Adrenal gland (tissue), 12 donors: ENCODE measurements around the gene RBX1. TPM values are rescaled to one million over a fixed set of nuclear protein-coding genes. Genes with fewer than 3 reads are reported as not detected.
"Not testable (repeated sequence)": the region's sequence is repeated elsewhere in the genome, so short reads cannot be mapped to it uniquely, and the experiment has no call there.

ENCODE experiments used
- DNase-seq, 7 donors: peaks; one replicate each; pipeline ENCODE4 v3.0.0-alpha.2; 2019 to 2020
- H3K27ac ChIP-seq, 5 donors: fragments of 200-600 bp; sonication (generic) in 4 of 5; 1 replicate in 3 of 5; 2 replicates in 2 of 5; pipeline versions ENCODE4 v1.5.1 to v1.8.0; 2016 to 2020; ENCODE audit warnings: mild to moderate bottlenecking in 1 of 5
- H3K27me3 ChIP-seq: fragments of 200-600 bp; 2 replicates; pipeline ENCODE4 v1.8.0; 2021
- H3K36me3 ChIP-seq, 2 donors: fragments of 200-600 bp; replicated peaks in 1 of 2; 1 replicate in 1 of 2; 2 replicates in 1 of 2; pipeline versions ENCODE4 v1.5.1 to v1.8.0; 2018 to 2022
- H3K4me1 ChIP-seq, 2 donors: fragments of 200-600 bp; replicated peaks in 1 of 2; 1 replicate in 1 of 2; 2 replicates in 1 of 2; pipeline versions ENCODE4 v1.5.1 to v1.8.0; 2018 to 2021
- H3K4me3 ChIP-seq, 4 donors: fragments of 200-600 bp; sonication (generic) in 3 of 4; one replicate each; pipeline ENCODE4 v1.5.1; 2016 to 2018
- H3K9me3 ChIP-seq, 3 donors: fragments of 200-600 bp; sonication (generic) in 1 of 3; replicated peaks in 1 of 3; 1 replicate in 2 of 3; 2 replicates in 1 of 3; pipeline versions ENCODE4 v1.5.1 to v1.8.0; 2016 to 2021
- POLR2A ChIP-seq, 2 donors: fragments of 450-650 bp; IDR thresholded peaks; one replicate each; pipeline ENCODE4 v1.6.1; 2017; ENCODE audit warnings: antibody characterized with exemption in 2 of 2, mild to moderate bottlenecking in 2 of 2, moderate library complexity in 1 of 2
- WGBS, 4 donors: extraction: QIAGEN DNeasy Blood & Tissue Kit in 2 of 4; methylation state at CpG; one replicate each; pipeline versions ENCODE4 v1.1.5 to v1.1.7; 2013 to 2017; 5-methylcytosine and 5-hydroxymethylcytosine counted together
- intact Hi-C, 2 donors: fragments of 100-400 bp; cut with DNase I; formaldehyde crosslinking; loops; one replicate each; pipeline versions ENCODE4 v1.14.1 to v1.15.0; 2022 to 2023
- polyA plus RNA-seq, 3 donors: library from polyadenylated mRNA; stranded (reverse); fragments of 200-250 nt in 2 of 3; fragments of 350-450 nt in 1 of 3; fragmentation: Illumina TruSeq in 1 of 3; extraction: RNeasy Lipid Tissue Mini Kit (QIAGEN cat#74804) in 1 of 3; gene quantifications; one replicate each; pipeline ENCODE4 v1.2.3, GENCODE V29; 2013 to 2014
- total RNA-seq, 9 donors: library from RNA; depleted of rRNA in 4 of 9; stranded (reverse); fragments of >200 nt in 4 of 9; fragments of 120-200 nt in 1 of 9; fragmentation: NEBNext Ultra II Directional in 1 of 9; extraction: Animal tissue kit (Norgen Biotek cat#: 25700) in 1 of 9; gene quantifications; one replicate each; pipeline versions ENCODE4 v1.1.0 to v1.2.4, GENCODE V29; 2013 to 2023
- TF ChIP-seq, protein P1 (sequence below), 6 experiments: fragments of 450-650 bp in 4 of 6; fragments of 200-600 bp in 2 of 6; sonication (generic) in 1 of 6; IDR thresholded peaks; 1 replicate in 5 of 6; 2 replicates in 1 of 6; pipeline versions ENCODE4 v1.5.1 to v1.8.0; 2016 to 2021; ENCODE audit warnings: antibody characterized with exemption in 6 of 6, mild to moderate bottlenecking in 2 of 6, moderate library complexity in 1 of 6
- donor health status: healthy with polysubstance abuse.
- donor health status: Bipolar disorder and iron deficiency.
- donor health status: DM: yes; HTN: yes; CAD: no.
- donor health status: DM: no; HTN: no; CAD: no.
- donor health status: DM: no; HTN: no; CAD: no.
- donor health status: DM: yes; HTN: yes; CAD: no.

Gene RBX1
- total and polyA plus RNA-seq, 12 donors, result 26.8 to 144 (median 56.6) TPM

DNA sequence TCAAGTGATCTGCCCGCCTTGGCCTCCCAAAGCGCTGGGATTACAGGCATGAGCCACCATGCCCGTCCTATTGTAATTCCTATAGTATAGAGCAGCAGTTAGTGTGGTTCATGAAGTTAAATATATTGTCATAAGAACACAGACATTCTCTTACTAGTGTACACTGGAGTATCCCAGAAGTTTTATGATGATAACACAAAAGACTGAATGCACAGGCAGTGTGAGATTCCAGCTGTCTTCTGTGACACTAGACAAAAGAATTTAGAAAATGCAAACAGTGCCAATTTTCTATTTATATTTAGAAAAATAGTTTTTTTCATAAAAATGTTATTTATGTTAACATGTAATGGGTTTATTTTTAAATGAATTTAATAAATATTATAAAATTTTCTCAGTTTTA is 39.4 kb upstream of the RBX1 start:
- no peak overlapping the region for H3K4me3 ChIP-seq
- H3K9me3 ChIP-seq, result no peaks in the 10 kb centered on the region
- DNase-seq, result no peak
- intact Hi-C loops, result no loop called here
- H3K4me1 ChIP-seq, result no peaks in the 10 kb centered on the region
- TF ChIP-seq POLR2A (IDR thresholded peaks at IDR 0.05), result no peak
- TF ChIP-seq, protein P1, sequence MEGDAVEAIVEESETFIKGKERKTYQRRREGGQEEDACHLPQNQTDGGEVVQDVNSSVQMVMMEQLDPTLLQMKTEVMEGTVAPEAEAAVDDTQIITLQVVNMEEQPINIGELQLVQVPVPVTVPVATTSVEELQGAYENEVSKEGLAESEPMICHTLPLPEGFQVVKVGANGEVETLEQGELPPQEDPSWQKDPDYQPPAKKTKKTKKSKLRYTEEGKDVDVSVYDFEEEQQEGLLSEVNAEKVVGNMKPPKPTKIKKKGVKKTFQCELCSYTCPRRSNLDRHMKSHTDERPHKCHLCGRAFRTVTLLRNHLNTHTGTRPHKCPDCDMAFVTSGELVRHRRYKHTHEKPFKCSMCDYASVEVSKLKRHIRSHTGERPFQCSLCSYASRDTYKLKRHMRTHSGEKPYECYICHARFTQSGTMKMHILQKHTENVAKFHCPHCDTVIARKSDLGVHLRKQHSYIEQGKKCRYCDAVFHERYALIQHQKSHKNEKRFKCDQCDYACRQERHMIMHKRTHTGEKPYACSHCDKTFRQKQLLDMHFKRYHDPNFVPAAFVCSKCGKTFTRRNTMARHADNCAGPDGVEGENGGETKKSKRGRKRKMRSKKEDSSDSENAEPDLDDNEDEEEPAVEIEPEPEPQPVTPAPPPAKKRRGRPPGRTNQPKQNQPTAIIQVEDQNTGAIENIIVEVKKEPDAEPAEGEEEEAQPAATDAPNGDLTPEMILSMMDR (IDR thresholded peaks at IDR 0.05), result no peak
- no peaks in the 10 kb centered on the region for H3K27me3 ChIP-seq
- WGBS, 4 donors, result 85 to 99% (median 92%) methylated on average over 3 of the region's 3 CpGs
- no peak overlapping the region for H3K27ac ChIP-seq
- peaks cover 0 to 40% of the 10 kb centered on the region in 2 donors for H3K36me3 ChIP-seq

DNA sequence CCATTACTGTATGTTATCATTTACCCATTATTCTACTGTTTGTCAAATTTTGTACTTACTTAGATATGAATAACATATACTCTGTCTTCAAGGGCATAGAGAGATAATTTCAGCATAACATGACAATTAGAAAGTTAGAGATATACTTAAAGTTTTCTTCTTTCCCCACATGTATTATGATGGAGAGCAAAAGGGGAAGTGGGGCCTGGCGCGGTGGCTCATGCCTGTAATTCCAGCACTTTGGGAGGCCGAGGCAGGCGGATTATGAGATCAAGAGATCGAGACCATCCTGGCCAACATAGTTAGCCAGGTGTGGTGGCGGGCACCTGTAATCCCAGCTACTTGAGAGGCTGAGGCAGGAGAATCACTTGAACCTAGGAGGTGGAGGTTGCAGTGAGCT is 38.2 kb upstream of the RBX1 start:
- intact Hi-C loops, H3K4me3 ChIP-seq, H3K27me3 ChIP-seq, H3K4me1 ChIP-seq, H3K27ac ChIP-seq, H3K9me3 ChIP-seq: not testable (repeated sequence)
- peak in 1 of 7 donors; percentile 18 for DNase-seq
- H3K36me3 ChIP-seq, result peaks cover 0 to 43% of the 10 kb centered on the region in 2 donors
- 88 to 98% (median 96%) methylated on average over 6 of the region's 6 CpGs for WGBS, 4 donors

DNA sequence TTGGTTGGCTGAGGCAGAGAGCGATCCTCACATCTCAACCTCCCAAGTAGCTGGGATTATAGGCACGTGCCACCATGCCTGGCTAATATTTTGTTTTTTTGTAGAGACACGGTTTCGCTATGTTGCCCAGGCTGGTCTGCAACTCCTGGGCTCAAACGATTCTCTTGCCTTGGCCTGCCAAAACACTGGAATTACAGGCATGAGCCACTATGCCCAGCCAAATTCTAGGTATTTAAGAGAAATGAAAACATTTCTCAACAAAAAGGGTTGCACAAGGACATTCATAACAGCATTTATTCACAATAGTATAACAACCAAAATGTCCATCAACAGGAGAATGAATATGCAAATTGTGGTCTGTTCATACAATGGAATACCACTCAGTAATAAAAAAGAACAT is 31.7 kb upstream of the RBX1 start:
- Histone ChIP-seq H3K9me3 (no peaks in the 10 kb centered on the region), H3K4me1 (no peaks in the 10 kb centered on the region), H3K4me3 (no peak overlapping the region), H3K36me3 (peaks cover 0 to 36% of the 10 kb centered on the region in 2 donors), H3K27ac (no peak overlapping the region), H3K27me3 (no peaks in the 10 kb centered on the region)
- peak in 1 of 7 donors; percentile 11 for DNase-seq
- 70 to 87% (median 78%) methylated on average over 5 of the region's 5 CpGs for WGBS, 4 donors
- TF ChIP-seq POLR2A (IDR thresholded peaks at IDR 0.05), result no peak
- TF ChIP-seq, protein P1 (IDR thresholded peaks at IDR 0.05), result no peak
- intact Hi-C loops, result no loop called here

DNA sequence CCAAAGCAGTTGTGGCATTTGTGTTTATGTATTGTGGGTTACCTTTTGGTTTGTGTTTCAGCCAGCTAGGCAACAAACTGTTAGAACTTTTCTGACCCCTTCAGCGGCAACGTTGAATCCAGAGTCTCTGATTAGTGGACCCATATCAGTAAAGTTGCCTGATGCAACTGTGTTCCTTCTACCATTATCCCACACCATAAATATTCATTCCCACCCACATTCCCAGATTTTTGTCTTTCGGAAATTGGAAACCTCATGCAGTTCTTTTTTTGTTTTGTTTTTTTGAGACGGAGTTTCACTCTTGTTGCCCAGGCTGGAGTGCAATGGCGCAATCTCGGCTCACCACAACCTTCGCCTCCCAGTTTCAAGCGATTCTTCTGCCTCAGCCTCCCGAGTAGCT is 30.7 kb upstream of the RBX1 start:
- Histone ChIP-seq H3K36me3 (peaks cover 0 to 38% of the 10 kb centered on the region in 2 donors), H3K27ac (no peak overlapping the region), H3K4me3 (no peak overlapping the region), H3K27me3 (no peaks in the 10 kb centered on the region), H3K4me1 (no peaks in the 10 kb centered on the region), H3K9me3 (no peaks in the 10 kb centered on the region)
- intact Hi-C loops, result no loop called here
- TF ChIP-seq, protein P1 (IDR thresholded peaks at IDR 0.05), result no peak
- no peak for TF ChIP-seq POLR2A (IDR thresholded peaks at IDR 0.05)
- no peak for DNase-seq
- 82 to 89% (median 88%) methylated on average over 9 of the region's 9 CpGs for WGBS, 4 donors

DNA sequence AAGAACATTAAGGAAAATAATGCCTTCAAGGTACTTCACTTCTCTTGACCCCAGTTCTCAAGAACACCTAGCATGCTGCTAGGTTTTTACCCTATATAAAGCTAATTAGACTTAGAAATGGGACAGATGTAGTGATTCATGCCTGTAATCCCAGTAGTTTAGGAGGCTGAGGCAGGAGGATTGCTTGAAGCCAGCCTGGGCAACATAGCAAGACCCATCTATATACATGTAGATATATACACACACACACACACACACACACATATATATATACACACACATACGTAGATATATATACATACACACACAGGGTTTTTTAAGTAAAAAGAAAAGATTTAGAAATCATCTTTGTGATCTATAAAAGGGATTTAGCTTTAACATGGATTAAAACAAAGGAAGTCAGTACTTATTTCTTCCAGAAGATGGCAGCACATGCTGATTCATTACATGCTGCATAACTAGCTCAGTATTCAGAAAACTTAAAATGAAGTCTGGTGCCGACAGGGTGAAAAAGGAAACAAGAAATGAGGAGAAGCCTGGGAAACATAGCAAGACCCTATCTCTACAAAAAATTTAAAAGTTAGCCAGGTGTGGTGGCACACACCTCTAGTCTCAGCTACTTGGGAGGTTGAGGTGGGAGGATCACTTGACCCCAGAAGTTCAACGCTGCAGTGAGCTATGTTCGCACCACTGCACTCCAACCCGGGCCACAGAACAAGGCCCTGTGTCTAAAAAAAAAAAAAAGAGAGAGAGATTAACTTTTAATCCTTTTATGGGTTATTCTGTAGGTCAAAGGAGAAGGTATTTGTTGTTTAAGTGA is 28.5 kb upstream of the RBX1 start:
- Histone ChIP-seq H3K4me3 (no peak overlapping the region), H3K27ac (no peak overlapping the region), H3K4me1 (no peaks in the 10 kb centered on the region), H3K27me3 (no peaks in the 10 kb centered on the region), H3K36me3 (peaks cover 0 to 47% of the 10 kb centered on the region in 2 donors), H3K9me3 (no peaks in the 10 kb centered on the region)
- TF ChIP-seq, protein P1 (IDR thresholded peaks at IDR 0.05), result peak; percentile 48 to 86 (median 81)
- TF ChIP-seq POLR2A (IDR thresholded peaks at IDR 0.05), result no peak
- DNase-seq, result peak in 2 of 7 donors; percentile 12 to 26
- WGBS, 4 donors, result 48 to 53% (median 51%) methylated on average over 5 of the region's 5 CpGs
- intact Hi-C loops, result no loop called here
